Measurements from ENCODE around the gene PEX14. TPM values are rescaled to one million over a fixed set of nuclear protein-coding genes. Genes with fewer than 3 reads are reported as not detected.

PEX14 gene
- polyA plus RNA-seq, 3 donors: 2.2 to 8.8 (median 2.7) TPM

DNA sequence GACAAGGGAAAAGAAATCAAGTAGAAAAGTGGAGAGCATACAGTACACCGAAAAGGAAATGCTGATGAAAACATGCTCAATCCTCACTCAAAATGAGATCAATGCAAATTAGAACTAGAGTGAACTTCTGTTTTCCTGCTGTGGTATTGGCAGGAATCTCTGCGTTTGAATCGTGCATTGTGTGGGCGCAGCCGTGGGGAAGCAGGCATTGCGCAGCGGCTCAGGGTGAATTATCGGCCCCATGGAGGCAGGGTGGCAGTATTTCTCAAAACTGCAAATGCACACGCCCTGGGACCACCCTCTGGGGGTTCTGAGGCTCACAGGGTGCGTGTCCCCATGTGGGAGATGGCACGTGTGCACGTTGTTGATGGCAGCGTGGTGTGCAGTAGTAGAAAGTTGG is 140.6 kb downstream of the PEX14 start:
- Mint-ChIP-seq H3K36me3 (peaks cover 19 to 26% of the 10 kb centered on the region in 2 donors), H3K27me3 (ENCODE audit: low read depth in 3 of 3) (peaks cover 0 to 3% (median 2%) of the 10 kb centered on the region in 3 donors), H3K9me3 (no peaks in the 10 kb centered on the region), H3K4me1 (peaks cover 2% of the 10 kb centered on the region), H3K27ac (peak overlapping the region in 1 of 7 donors; percentile 36), H3K4me3 (no peak overlapping the region)
- 77% methylated on average over 11 of the region's 13 CpGs for WGBS (ENCODE audit: insufficient coverage)
- no peak overlapping the region for H3K4me2 ChIP-seq (replicated peaks; ENCODE audit: extremely low read depth, low read length, poor library complexity, severe bottlenecking)
- H3K79me2 ChIP-seq (ENCODE audit: insufficient read depth, low read length): no peaks in the 10 kb centered on the region
- no peak overlapping the region for H2AFZ ChIP-seq (ENCODE audit: insufficient read depth, low read depth, low read length, poor library complexity, severe bottlenecking)
- H3K4me3 ChIP-seq (replicated peaks in 1 of 3; ENCODE audit: low read depth in 2 of 3, low read length in 3 of 3): no peak overlapping the region
- no peaks in the 10 kb centered on the region for H3K9me3 ChIP-seq (replicated peaks in 1 of 2; ENCODE audit: control insufficient read depth in 1 of 2, insufficient read depth in 1 of 2, low read length in 2 of 2)
- H3K36me3 ChIP-seq (replicated peaks in 1 of 2; ENCODE audit: control insufficient read depth in 1 of 2, insufficient read depth in 2 of 2, low read length in 2 of 2): peaks cover 0 to 14% of the 10 kb centered on the region in 2 donors
- no peak overlapping the region for H3K27ac ChIP-seq (ENCODE audit: low read depth in 1 of 2, low read length in 2 of 2)
- TF ChIP-seq, protein P1, sequence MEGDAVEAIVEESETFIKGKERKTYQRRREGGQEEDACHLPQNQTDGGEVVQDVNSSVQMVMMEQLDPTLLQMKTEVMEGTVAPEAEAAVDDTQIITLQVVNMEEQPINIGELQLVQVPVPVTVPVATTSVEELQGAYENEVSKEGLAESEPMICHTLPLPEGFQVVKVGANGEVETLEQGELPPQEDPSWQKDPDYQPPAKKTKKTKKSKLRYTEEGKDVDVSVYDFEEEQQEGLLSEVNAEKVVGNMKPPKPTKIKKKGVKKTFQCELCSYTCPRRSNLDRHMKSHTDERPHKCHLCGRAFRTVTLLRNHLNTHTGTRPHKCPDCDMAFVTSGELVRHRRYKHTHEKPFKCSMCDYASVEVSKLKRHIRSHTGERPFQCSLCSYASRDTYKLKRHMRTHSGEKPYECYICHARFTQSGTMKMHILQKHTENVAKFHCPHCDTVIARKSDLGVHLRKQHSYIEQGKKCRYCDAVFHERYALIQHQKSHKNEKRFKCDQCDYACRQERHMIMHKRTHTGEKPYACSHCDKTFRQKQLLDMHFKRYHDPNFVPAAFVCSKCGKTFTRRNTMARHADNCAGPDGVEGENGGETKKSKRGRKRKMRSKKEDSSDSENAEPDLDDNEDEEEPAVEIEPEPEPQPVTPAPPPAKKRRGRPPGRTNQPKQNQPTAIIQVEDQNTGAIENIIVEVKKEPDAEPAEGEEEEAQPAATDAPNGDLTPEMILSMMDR (IDR thresholded peaks at IDR 0.05): no peak
- H4K20me1 ChIP-seq (ENCODE audit: insufficient read depth, low read length): no peaks in the 10 kb centered on the region
- DNase-seq: no peak
- no peaks in the 10 kb centered on the region for H3K27me3 ChIP-seq (ENCODE audit: control insufficient read depth in 2 of 2, insufficient read depth in 2 of 2, low read length in 2 of 2)
- H3K9ac ChIP-seq (ENCODE audit: insufficient read depth, low read length, poor library complexity, severe bottlenecking): no peak overlapping the region
- no peaks in the 10 kb centered on the region for H3K4me1 ChIP-seq (ENCODE audit: control insufficient read depth in 1 of 2, insufficient read depth in 2 of 2, low read length in 2 of 2)
- intact Hi-C loops (cut with micrococcal nuclease): no loop called here

- no peak overlapping the region for H3K4me3 Mint-ChIP-seq
- no peak overlapping the region for H2AFZ ChIP-seq (ENCODE audit: insufficient read depth, low read depth, low read length, poor library complexity, severe bottlenecking)
- H3K4me1 Mint-ChIP-seq: no peaks in the 10 kb centered on the region
- H3K27me3 Mint-ChIP-seq (ENCODE audit: low read depth in 3 of 3): peaks cover 0 to 4% (median 2%) of the 10 kb centered on the region in 3 donors
- intact Hi-C loops (cut with micrococcal nuclease): no loop called here
- no peaks in the 10 kb centered on the region for H3K9me3 Mint-ChIP-seq
- H3K36me3 Mint-ChIP-seq: peaks cover 19 to 26% of the 10 kb centered on the region in 2 donors
- H4K20me1 ChIP-seq (ENCODE audit: insufficient read depth, low read length): no peaks in the 10 kb centered on the region
- no peak overlapping the region for H3K9ac ChIP-seq (ENCODE audit: insufficient read depth, low read length, poor library complexity, severe bottlenecking)
- no peak overlapping the region for H3K27ac ChIP-seq (ENCODE audit: low read depth in 1 of 2, low read length in 2 of 2)
- TF ChIP-seq, protein P1 (IDR thresholded peaks at IDR 0.05): no peak
- H3K4me3 ChIP-seq (replicated peaks in 1 of 3; ENCODE audit: low read depth in 2 of 3, low read length in 3 of 3): no peak overlapping the region
- H3K27me3 ChIP-seq (ENCODE audit: control insufficient read depth in 2 of 2, insufficient read depth in 2 of 2, low read length in 2 of 2): no peaks in the 10 kb centered on the region
- H3K4me2 ChIP-seq (replicated peaks; ENCODE audit: extremely low read depth, low read length, poor library complexity, severe bottlenecking): no peak overlapping the region
- no peaks in the 10 kb centered on the region for H3K79me2 ChIP-seq (ENCODE audit: insufficient read depth, low read length)
- 95% methylated on average over 17 of the region's 27 CpGs for WGBS (ENCODE audit: insufficient coverage)
- H3K36me3 ChIP-seq (replicated peaks in 1 of 2; ENCODE audit: control insufficient read depth in 1 of 2, insufficient read depth in 2 of 2, low read length in 2 of 2): peaks cover 0 to 14% of the 10 kb centered on the region in 2 donors
- DNase-seq: no peak
- H3K27ac Mint-ChIP-seq: peak overlapping the region in 1 of 7 donors; percentile 38
- no peaks in the 10 kb centered on the region for H3K9me3 ChIP-seq (replicated peaks in 1 of 2; ENCODE audit: control insufficient read depth in 1 of 2, insufficient read depth in 1 of 2, low read length in 2 of 2)
- H3K4me1 ChIP-seq (ENCODE audit: control insufficient read depth in 1 of 2, insufficient read depth in 2 of 2, low read length in 2 of 2): no peaks in the 10 kb centered on the region
These were observed 141.4 kb downstream of the PEX14 start for GRCh38 chr1:10615932-10616671.

Data from CD14-positive monocyte (primary cell).